Measurements from ENCODE around the gene L1TD1. TPM values are rescaled to one million over a fixed set of nuclear protein-coding genes. Genes with fewer than 3 reads are reported as not detected.

The L1TD1 gene
- total and polyA plus RNA-seq, 2 donors (not counting 3 experiments of a cell fraction or from before 2014, with no cell fraction given): 0.01 TPM; not detected in 1

- POLR2A ChIA-PET: no interaction called here
- no TSS peak for BruUV-seq (replicated peaks)
- no peaks in the 10 kb centered on the region for H3K79me2 ChIP-seq (ENCODE audit: control insufficient read depth, insufficient read depth, low read length)
- DNase-seq (ENCODE audit: low read depth, low spot score): no peak
- H3K4me3 ChIP-seq (replicated peaks in 1 of 3; ENCODE audit: insufficient read depth in 1 of 3, low read depth in 1 of 3, low read length in 3 of 3): no peak overlapping the region
- intact Hi-C loops (cut with micrococcal nuclease) (no loop called here), dilution Hi-C loops (cut with MboI; ENCODE audit: extremely low pct_ligation_motif_present, low sequenced_read_pairs) (no loop called here)
- no peaks in the 10 kb centered on the region for H3K4me1 ChIP-seq (ENCODE audit: control insufficient read depth, extremely low read depth, insufficient read depth, low read length)
- no peak overlapping the region for H2AFZ ChIP-seq (ENCODE audit: low read depth, low read length)
- TF ChIP-seq, protein P1, sequence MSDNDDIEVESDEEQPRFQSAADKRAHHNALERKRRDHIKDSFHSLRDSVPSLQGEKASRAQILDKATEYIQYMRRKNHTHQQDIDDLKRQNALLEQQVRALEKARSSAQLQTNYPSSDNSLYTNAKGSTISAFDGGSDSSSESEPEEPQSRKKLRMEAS (IDR thresholded peaks at IDR 0.05; ENCODE audit: insufficient read depth, insufficient read length): no peak
- TF ChIP-seq MYC (IDR thresholded peaks at IDR 0.05; ENCODE audit: low read depth, low read length) (no peak), JUN (IDR thresholded peaks at IDR 0.05; ENCODE audit: borderline replicate concordance, insufficient read depth, insufficient read length, low read depth) (no peak), FOS (IDR thresholded peaks at IDR 0.05; ENCODE audit: borderline replicate concordance, insufficient read depth, low read length) (no peak), EZH2 (IDR thresholded peaks at IDR 0.05; ENCODE audit: borderline replicate concordance, low read depth, low read length, severe bottlenecking) (no peak), POLR2A (IDR thresholded peaks at IDR 0.05; ENCODE audit: low read depth, low read length) (no peak), CTCF (IDR thresholded peaks at IDR 0.05; ENCODE audit: extremely low read depth in 1 of 2, insufficient read depth in 1 of 2, low read depth in 1 of 2, low read length in 2 of 2) (no peak), POLR2AphosphoS5 (IDR thresholded peaks at IDR 0.05; ENCODE audit: insufficient read depth, low read depth, low read length) (no peak), GATA2 (IDR thresholded peaks at IDR 0.05; ENCODE audit: insufficient read depth, insufficient read length, low read depth, low read length) (no peak)
- no peaks in the 10 kb centered on the region for H3K9me3 ChIP-seq (replicated peaks; ENCODE audit: control insufficient read depth, insufficient read depth, low read length)
- no peak overlapping the region for H3K4me2 ChIP-seq (ENCODE audit: insufficient read depth, low read length)
- no peaks in the 10 kb centered on the region for H3K36me3 ChIP-seq (ENCODE audit: control insufficient read depth in 2 of 2, extremely low read depth in 1 of 2, insufficient read depth in 2 of 2, low read length in 2 of 2)
- H3K27ac ChIP-seq (ENCODE audit: insufficient read depth, low read depth, low read length): no peak overlapping the region
- H3K9me1 ChIP-seq (replicated peaks; ENCODE audit: control insufficient read depth, extremely low read depth, insufficient read depth, low read length): no peaks in the 10 kb centered on the region
- CTCF ChIA-PET: no interaction called here
- H3K9ac ChIP-seq (replicated peaks; ENCODE audit: extremely low read depth, insufficient read depth, low read length): no peak overlapping the region
- no peaks in the 10 kb centered on the region for H4K20me1 ChIP-seq (replicated peaks; ENCODE audit: control insufficient read depth, extremely low read depth, insufficient read depth, low read length)
- FAIRE-seq: no peak
- no peaks in the 10 kb centered on the region for H3K27me3 ChIP-seq (ENCODE audit: control insufficient read depth in 2 of 2, insufficient read depth in 2 of 2, low read length in 2 of 2)
Measured at GRCh38 chr1:62180639-62181038, 14.0 kb upstream of the L1TD1 start.
